H1 (cell line): ENCODE measurements around the gene LCT. TPM values are rescaled to one million over a fixed set of nuclear protein-coding genes. Genes with fewer than 3 reads are reported as not detected.

Source experiments
- CTCF ChIA-PET: fragments of 300-600 bp; sonication (Branson Sonifier 250); formaldehyde crosslinking; loops from one replicate; lab custom pipeline; 2021; ENCODE audit not compliant: partially characterized antibody; lab: Charles Lee
- POLR2A ChIA-PET: fragments of 300-600 bp; sonication (Branson Sonifier 250); formaldehyde crosslinking; loops from one replicate; lab custom pipeline; 2021; ENCODE audit warnings: inconsistent platforms; ENCODE audit not compliant: partially characterized antibody; lab: Charles Lee
- DNase-seq, 2 experiments: peaks; one replicate each; pipeline versions ENCODE4 v3.0.0 to v3.0.0-alpha.2; 2010 to 2022; ENCODE audit warnings: low spot score in 2 of 2, low read depth in 1 of 2, mixed read lengths in 1 of 2
- FAIRE-seq: peaks from 2 replicates; lab custom pipeline; 2011; peaks lifted over from hg19 to GRCh38; lab: Jason Lieb, UNC
- H2AFZ ChIP-seq: 2 replicates; pipeline ENCODE4 v1.8.1; 2012; ENCODE audit warnings: low read length, inconsistent platforms
- H2AK5ac ChIP-seq: 2 replicates; pipeline ENCODE4 v1.6.1; 2013; ENCODE audit warnings: low read depth, low read length
- H2BK120ac ChIP-seq: replicated peaks from 2 replicates; pipeline ENCODE3; 2013; ENCODE audit warnings: low read depth, low read length, inconsistent platforms
- H2BK12ac ChIP-seq: 2 replicates; pipeline ENCODE4 v1.6.1; 2013; ENCODE audit warnings: low read depth, low read length
- H2BK15ac ChIP-seq: 2 replicates; pipeline ENCODE4 v1.6.1; 2013; ENCODE audit warnings: low read length
- H2BK20ac ChIP-seq: 2 replicates; pipeline ENCODE4 v1.6.1; 2013; ENCODE audit warnings: low read length
- H2BK5ac ChIP-seq: 2 replicates; pipeline ENCODE4 v1.6.1; 2013; ENCODE audit warnings: low read depth, low read length
- H3K14ac ChIP-seq: 2 replicates; pipeline ENCODE4 v1.6.1; 2013; ENCODE audit warnings: inconsistent platforms; ENCODE audit not compliant: insufficient read length
- H3K18ac ChIP-seq: 2 replicates; pipeline ENCODE4 v1.6.1; 2013; ENCODE audit warnings: low read length; ENCODE audit errors: extremely low read depth
- H3K23ac ChIP-seq: 2 replicates; pipeline ENCODE4 v1.6.1; 2013; ENCODE audit warnings: inconsistent platforms; ENCODE audit not compliant: insufficient read length
- H3K23me2 ChIP-seq: 2 replicates; pipeline ENCODE4 v1.6.1; 2013; ENCODE audit warnings: low read depth, low read length
- H3K27ac ChIP-seq: 2 replicates; pipeline ENCODE4 v1.6.1; 2011; ENCODE audit warnings: low read depth, low read length, inconsistent platforms
- H3K27me3 ChIP-seq, 4 experiments: replicated peaks in 1 of 4; 1 replicate in 1 of 4; 2 replicates in 3 of 4; pipeline versions ENCODE4 v1.6.1 to v1.8.1; 2011 to 2013; ENCODE audit warnings: low read length in 3 of 4, mild to moderate bottlenecking in 3 of 4, inconsistent platforms in 2 of 4, mixed read lengths in 2 of 4, moderate library complexity in 1 of 4; ENCODE audit not compliant: control insufficient read depth in 3 of 4, insufficient read depth in 3 of 4; ENCODE audit errors: extremely low read depth in 1 of 4
- H3K36me3 ChIP-seq, 4 experiments: 2 replicates each; pipeline versions ENCODE4 v1.6.1 to v1.8.1; 2011 to 2013; ENCODE audit warnings: mild to moderate bottlenecking in 4 of 4, low read length in 3 of 4, moderate library complexity in 2 of 4, control low read depth in 1 of 4, inconsistent platforms in 1 of 4; ENCODE audit not compliant: insufficient read depth in 4 of 4, control insufficient read depth in 2 of 4
- H3K4ac ChIP-seq: replicated peaks from 2 replicates; pipeline ENCODE3; 2013; ENCODE audit warnings: low read length, low read depth, mixed read lengths, inconsistent platforms; ENCODE audit not compliant: insufficient read length
- H3K4me1 ChIP-seq, 4 experiments: replicated peaks in 1 of 4; 1 replicate in 1 of 4; 2 replicates in 3 of 4; pipeline versions ENCODE4 v1.6.1 to v1.8.1; 2011 to 2013; ENCODE audit warnings: low read length in 3 of 4, inconsistent platforms in 2 of 4, mixed read lengths in 1 of 4; ENCODE audit not compliant: insufficient read depth in 4 of 4, control insufficient read depth in 3 of 4
- H3K4me2 ChIP-seq, 2 experiments: 2 replicates each; pipeline versions ENCODE4 v1.6.1 to v1.8.1; 2011 to 2013; ENCODE audit warnings: low read depth in 2 of 2, low read length in 2 of 2, control low read depth in 1 of 2, inconsistent platforms in 1 of 2, mild to moderate bottlenecking in 1 of 2; ENCODE audit not compliant: insufficient read depth in 1 of 2
- H3K4me3 ChIP-seq, 4 experiments: fragments of 200-600, 300-600 bp in 1 of 4; sonication (generic), shearing (Covaris generic), sonication (Bioruptor Twin) in 1 of 4; 2 replicates each; pipeline versions ENCODE4 v1.5.1 to v1.8.1; 2011 to 2016; ENCODE audit warnings: low read length in 4 of 4, low read depth in 3 of 4, control low read depth in 2 of 4, inconsistent platforms in 2 of 4, mild to moderate bottlenecking in 2 of 4, mixed read lengths in 1 of 4, moderate library complexity in 1 of 4; ENCODE audit not compliant: insufficient read depth in 2 of 4; ENCODE audit errors: extremely low read depth in 1 of 4
- H3K56ac ChIP-seq: replicated peaks from 2 replicates; pipeline ENCODE3; 2013; ENCODE audit warnings: low read depth, mild to moderate bottlenecking, mixed read lengths, low read length, inconsistent platforms; ENCODE audit not compliant: insufficient read length
- H3K79me1 ChIP-seq: 2 replicates; pipeline ENCODE4 v1.6.1; 2013; ENCODE audit warnings: low read depth, low read length, control low read depth
- H3K79me2 ChIP-seq, 2 experiments: 2 replicates each; pipeline versions ENCODE4 v1.6.1 to v1.8.1; 2012 to 2013; ENCODE audit warnings: low read length in 2 of 2, mild to moderate bottlenecking in 2 of 2, inconsistent platforms in 1 of 2; ENCODE audit not compliant: insufficient read depth in 2 of 2, control insufficient read depth in 1 of 2
- H3K9ac ChIP-seq, 4 experiments: replicated peaks in 1 of 4; 1 replicate in 1 of 4; 2 replicates in 3 of 4; pipeline versions ENCODE4 v1.6.1 to v1.8.1; 2011 to 2013; ENCODE audit warnings: low read depth in 3 of 4, low read length in 3 of 4, control low read depth in 2 of 4, mild to moderate bottlenecking in 2 of 4, moderate library complexity in 2 of 4, inconsistent platforms in 1 of 4; ENCODE audit errors: extremely low read depth in 1 of 4
- H3K9me3 ChIP-seq, 2 experiments: 2 replicates each; pipeline versions ENCODE4 v1.6.1 to v1.8.1; 2012 to 2013; ENCODE audit warnings: mild to moderate bottlenecking in 2 of 2, moderate library complexity in 2 of 2, control low read depth in 1 of 2, inconsistent platforms in 1 of 2, low read depth in 1 of 2, low read length in 1 of 2, mixed read lengths in 1 of 2; ENCODE audit not compliant: insufficient read depth in 2 of 2
- H4K20me1 ChIP-seq, 2 experiments: replicated peaks in 1 of 2; 2 replicates each; pipeline versions ENCODE3 to v1.8.1; 2011 to 2013; ENCODE audit warnings: inconsistent platforms in 2 of 2, low read length in 2 of 2, mild to moderate bottlenecking in 1 of 2; ENCODE audit not compliant: insufficient read depth in 2 of 2, control insufficient read depth in 1 of 2
- H4K5ac ChIP-seq: 2 replicates; pipeline ENCODE4 v1.6.1; 2013; ENCODE audit warnings: low read length, low read depth, mixed read lengths, inconsistent platforms; ENCODE audit not compliant: insufficient read length
- H4K8ac ChIP-seq: 2 replicates; pipeline ENCODE4 v1.8.0; 2013; ENCODE audit warnings: mild to moderate bottlenecking, moderate library complexity, low read length, inconsistent platforms; ENCODE audit not compliant: insufficient read depth; ENCODE audit errors: extremely low read depth
- H4K91ac ChIP-seq: replicated peaks from 2 replicates; pipeline ENCODE3; 2013; ENCODE audit warnings: low read length, mixed read lengths, inconsistent platforms; ENCODE audit not compliant: insufficient read length
- SP1 ChIP-seq: IDR thresholded peaks from 2 replicates; pipeline ENCODE4 v1.6.1; 2011; ENCODE audit warnings: low read depth, low read length
- WGBS, 2 experiments: shearing (Covaris generic) in 1 of 2; methylation state at CpG; one replicate each; pipeline versions ENCODE4 v1.1.6 to v1.1.7; 2013 to 2015; ENCODE audit warnings: low lambda C conversion rate in 2 of 2, mixed read lengths in 2 of 2, inconsistent platforms in 1 of 2, low coverage in 1 of 2, missing lambda C conversion rate in 1 of 2; ENCODE audit not compliant: insufficient replicate concordance in 2 of 2, insufficient coverage in 1 of 2, insufficient read length in 1 of 2; ENCODE audit errors: extremely low coverage in 1 of 2, missing lambda C conversion rate in 1 of 2; 5-methylcytosine and 5-hydroxymethylcytosine counted together
- polyA plus RNA-seq, 7 experiments: library from polyadenylated mRNA; depleted of rRNA in 3 of 7; stranded (reverse) in 5 of 7; unstranded in 2 of 7; fragments of >200 nt in 5 of 7; fragments of 200-250 nt in 2 of 7; gene quantifications; 1 replicate in 5 of 7; 2 replicates in 1 of 7; 4 replicates in 1 of 7; pipeline versions ENCODE4 v1.2.1 to v1.2.3, GENCODE V29; 2011 to 2013; ENCODE audit warnings: missing spikeins in 2 of 7, mixed read lengths in 2 of 7
- total RNA-seq: library from RNA; stranded (reverse); fragmentation: NEBNext Ultra II Directional; extraction: Animal tissue kit (Norgen Biotek cat#: 25700); gene quantifications from 2 replicates; pipeline ENCODE4 v1.2.1, GENCODE V29; 2021

LCT gene
- total and polyA plus RNA-seq, 2 of the 8 experiments (the other 6 are each of a cell fraction or from before 2014, with no cell fraction given) = 0.06 TPM; not detected in 1

DNA sequence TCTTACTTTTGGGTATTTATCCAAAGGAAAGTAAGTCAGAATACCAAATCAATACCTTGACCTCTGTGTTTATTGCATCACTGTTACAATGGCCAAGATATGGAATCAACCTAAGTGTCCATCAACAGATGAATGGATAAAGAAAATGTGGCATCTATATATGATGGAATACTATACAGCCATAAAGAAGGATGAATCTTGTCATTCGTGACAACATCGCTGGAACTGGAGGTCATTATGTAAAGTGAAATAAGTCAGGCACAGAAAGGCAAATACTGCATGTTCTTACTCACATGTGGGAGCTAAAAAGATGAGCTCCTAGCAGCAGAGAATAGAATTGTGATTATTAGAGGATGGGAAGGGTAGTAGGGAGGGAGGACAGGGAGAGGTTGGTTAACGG is 34.6 kb downstream of the LCT start:
- H3K4me1 ChIP-seq = no peaks in the 10 kb centered on the region
- H4K5ac ChIP-seq = no peak overlapping the region
- H3K9ac ChIP-seq = no peak overlapping the region
- no peaks in the 10 kb centered on the region for H3K27me3 ChIP-seq
- no peak overlapping the region for H3K14ac ChIP-seq
- H2AK5ac ChIP-seq = no peak overlapping the region
- no peak overlapping the region for H2BK12ac ChIP-seq
- no peak for FAIRE-seq
- H2BK120ac ChIP-seq = no peak overlapping the region
- no peak overlapping the region for H3K4me3 ChIP-seq
- no peak overlapping the region for H2BK15ac ChIP-seq
- H3K23ac ChIP-seq = no peak overlapping the region
- WGBS, 2 experiments = 67% methylated on average over 3 of the region's 3 CpGs; no CpG with 5 or more reads in 1 of the 2 experiments
- no peak overlapping the region for H3K18ac ChIP-seq
- H3K23me2 ChIP-seq = no peaks in the 10 kb centered on the region
- H4K8ac ChIP-seq = no peak overlapping the region
- CTCF ChIA-PET = interaction anchor here (1.4 to 2.1 kb wide), 3 partner anchors 10 to 111 kb away, joined by 3 to 7 read pairs (median 4); no protein-coding TSS in a partner anchor
- H3K4ac ChIP-seq = no peak overlapping the region
- no peaks in the 10 kb centered on the region for H3K36me3 ChIP-seq
- H3K56ac ChIP-seq = no peak overlapping the region
- peaks cover 15 to 29% of the 10 kb centered on the region in 2 experiments for H3K9me3 ChIP-seq
- H2BK20ac ChIP-seq = no peak overlapping the region
- no peak overlapping the region for H3K27ac ChIP-seq
- no peaks in the 10 kb centered on the region for H4K20me1 ChIP-seq
- H2AFZ ChIP-seq = no peak overlapping the region
- no peak overlapping the region for H3K4me2 ChIP-seq
- no peak for DNase-seq
- H4K91ac ChIP-seq = no peak overlapping the region
- no peaks in the 10 kb centered on the region for H3K79me1 ChIP-seq
- no peak overlapping the region for H2BK5ac ChIP-seq
- POLR2A ChIA-PET = no interaction called here
- no peaks in the 10 kb centered on the region for H3K79me2 ChIP-seq
- TF ChIP-seq SP1 = no peak
